NCI-H460 (cell line): ENCODE results near the gene MDK. TPM values are rescaled to one million over a fixed set of nuclear protein-coding genes. Genes with fewer than 3 reads are reported as not detected.

ENCODE experiments used
- DNase-seq: peaks from one replicate; pipeline ENCODE4 v3.0.0-alpha.2; 2016; ENCODE audit warnings: low read depth; ENCODE audit errors: extremely low read depth
- total RNA-seq: library from RNA; depleted of rRNA; stranded (reverse); fragments of >200 nt; shearing (Covaris generic); gene quantifications from 2 replicates; pipeline ENCODE4 v1.2.3, GENCODE V29; 2014

Gene MDK
- total RNA-seq, 1 experiment from 2014 or later = 22.1 TPM

DNA sequence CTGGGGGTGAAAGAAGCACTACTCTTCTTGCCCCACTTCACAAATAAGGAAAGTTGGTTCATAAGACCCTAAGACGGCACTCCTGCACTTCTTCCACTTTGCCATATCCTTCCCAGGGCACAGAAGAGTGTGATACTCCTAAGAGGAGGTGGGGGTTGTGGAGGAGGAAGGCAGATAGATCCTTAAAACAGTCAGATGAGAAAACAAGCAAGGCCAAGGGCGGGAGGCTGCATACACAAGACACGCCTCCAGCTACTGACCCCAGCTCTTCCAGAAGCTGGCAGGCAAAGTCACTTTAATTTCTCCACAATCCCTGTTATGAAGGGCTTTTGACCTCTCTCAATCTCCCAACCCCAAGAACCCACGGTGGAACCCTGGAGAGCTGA lies 11.8 kb downstream of the MDK start:
- DNase-seq = no peak

DNA sequence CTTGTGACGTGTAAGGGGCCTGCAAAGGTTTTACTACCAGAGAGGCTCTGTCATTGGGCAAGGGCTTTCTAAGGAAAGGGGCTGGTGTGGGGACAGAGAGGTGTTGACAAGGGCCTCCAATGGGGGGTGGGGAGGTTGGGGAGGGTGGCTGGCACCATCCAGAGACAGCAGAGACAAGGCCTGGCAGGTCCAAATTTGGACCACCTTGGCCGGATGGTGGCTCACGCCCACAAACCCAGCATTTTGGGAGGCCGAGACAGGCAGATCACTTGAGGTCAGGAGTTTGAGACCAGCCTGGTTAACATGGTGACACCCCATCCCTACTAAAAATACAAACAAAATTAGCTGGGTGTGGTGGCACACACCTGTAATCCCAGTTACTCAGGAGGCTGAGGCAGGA lies 12.3 kb downstream of the MDK start:
- DNase-seq = no peak

DNA sequence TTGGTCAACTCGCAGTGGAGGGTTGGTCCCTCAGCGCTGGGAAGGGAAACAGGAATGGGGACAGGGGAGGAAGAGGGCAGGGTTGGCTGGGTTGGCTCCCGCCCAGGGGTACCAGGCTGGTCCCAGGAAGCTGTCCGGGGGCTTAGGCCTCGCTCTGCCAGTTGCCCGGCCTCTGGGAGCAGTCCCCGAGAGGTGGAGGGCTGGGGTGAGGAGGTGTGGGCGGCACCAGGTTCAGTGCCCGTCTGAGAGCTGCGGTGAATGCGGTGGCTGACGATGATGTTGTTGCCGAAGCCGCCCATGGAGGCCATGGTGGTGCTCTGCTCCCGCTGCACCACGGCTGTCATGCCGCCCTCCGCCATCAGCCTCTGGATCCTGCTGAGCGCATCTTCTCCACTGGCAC lies 16.1 kb downstream of the MDK start:
- DNase-seq = no peak

DNA sequence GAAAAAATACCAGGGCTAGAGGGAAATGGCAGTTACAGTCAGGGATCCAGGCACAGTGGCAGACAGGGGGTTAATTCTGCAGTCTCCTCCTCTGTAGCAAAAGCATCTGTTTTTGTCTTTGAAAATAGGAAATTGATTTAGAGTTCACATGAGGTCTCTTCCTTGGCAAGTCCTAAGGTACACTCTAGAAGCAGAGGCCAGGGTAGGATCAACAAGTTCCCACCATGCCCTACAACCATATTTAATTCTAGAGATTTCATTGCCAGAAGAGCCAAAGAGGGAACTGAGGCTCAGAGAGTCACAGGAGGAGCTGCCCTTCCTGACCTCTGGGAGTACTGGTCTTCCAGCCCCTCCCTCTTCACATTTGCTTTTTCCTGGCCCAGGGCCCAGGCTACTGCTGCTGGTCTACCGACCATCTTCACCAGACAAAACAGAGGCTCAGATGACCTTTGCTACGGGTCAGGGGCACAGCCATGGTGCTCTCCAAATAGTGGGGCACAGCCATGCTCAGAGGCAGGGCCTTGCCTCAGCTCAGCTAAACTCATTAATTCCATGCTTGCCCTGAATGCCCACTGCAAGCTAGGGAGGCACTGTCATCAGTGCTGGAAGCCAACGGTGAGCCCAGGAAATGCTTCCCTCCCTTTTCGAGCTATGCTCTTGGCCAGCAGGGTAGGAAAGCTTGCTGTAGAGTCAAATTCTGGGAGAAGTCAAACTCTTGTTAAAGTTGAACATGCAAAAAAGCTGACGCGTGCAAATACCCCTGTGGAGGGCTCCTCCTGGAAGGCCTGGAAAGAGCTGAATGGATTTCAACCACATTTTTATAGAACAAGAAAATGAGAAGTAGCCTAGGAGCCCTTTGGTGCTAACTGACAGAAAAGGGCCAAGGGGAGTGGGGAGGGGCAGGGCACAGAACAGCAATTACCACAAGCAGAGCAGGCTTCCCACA lies 21.8 kb downstream of the MDK start:
- no peak for DNase-seq

DNA sequence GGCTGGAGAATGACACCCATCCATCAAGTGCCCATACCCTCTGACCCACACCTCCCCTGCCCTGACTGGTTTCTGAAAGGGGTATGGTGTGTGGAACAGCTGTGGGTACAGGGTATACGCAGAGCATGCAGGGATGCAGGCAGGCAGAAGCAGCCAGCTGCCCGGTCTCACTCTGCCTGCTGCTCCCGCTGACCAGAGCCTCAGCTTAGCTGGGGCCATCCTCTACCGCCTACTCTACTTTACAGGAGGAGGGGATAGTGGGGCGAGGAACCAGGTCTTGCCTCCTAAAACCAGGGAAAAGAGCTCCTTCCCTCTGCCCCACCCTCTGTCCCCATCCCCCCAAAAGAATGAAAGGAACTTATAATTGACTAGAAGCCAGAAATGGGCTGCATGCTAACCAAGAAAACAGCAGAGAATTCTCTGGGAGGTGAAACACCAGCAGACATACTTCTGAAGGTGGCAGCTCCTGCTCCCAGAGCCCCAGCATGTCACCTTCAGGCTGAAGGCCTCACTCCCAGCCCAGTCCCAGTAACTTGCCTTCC lies 23.1 kb downstream of the MDK start:
- DNase-seq = no peak

DNA sequence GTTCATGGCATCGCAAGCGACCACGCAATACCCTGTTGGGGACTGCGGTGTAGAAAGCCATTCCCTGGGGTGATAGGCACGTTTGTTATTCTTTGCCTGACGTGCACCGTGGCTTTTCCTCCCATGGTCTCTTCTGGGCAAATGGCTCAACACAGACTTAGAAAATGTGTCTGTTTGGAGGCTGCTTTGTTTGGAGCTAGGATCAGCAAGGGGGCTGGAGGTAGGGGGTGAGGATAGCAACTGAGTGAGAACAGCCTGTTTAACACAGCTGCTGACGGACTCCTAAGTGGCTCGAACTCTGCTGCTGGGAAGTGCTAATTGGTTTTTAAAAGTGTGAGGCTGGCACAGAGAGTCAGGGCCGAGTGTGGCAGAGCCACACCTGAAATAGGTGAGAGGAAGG lies 26.2 kb downstream of the MDK start:
- no peak for DNase-seq

DNA sequence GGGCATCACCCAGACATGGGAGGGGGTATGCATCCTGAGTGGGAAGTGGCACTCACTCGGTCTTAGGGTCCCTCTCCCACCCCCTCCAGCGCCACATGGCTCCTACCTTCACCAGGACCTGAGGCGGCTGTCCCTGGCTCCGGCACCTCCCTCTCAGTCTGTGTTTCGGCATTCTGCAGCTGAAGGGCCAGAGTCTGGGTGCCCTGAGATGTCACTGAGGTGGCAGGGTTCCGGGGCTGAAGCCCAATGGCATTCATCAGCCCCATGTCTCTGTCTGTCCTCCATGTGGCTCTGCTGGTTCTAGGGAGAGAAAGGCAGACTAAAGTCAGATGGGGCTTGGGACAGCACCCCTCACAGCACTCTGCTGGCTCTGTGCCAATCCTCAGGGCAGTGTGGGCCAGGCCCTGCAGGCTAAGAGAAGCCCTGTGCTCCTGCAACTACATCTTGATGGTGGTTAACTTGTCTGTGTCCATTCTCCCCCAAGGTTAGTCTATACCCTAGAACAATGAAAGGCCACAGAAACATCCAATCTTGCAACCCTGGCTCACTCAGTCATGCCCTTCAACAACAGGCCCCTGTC lies 27.0 kb downstream of the MDK start:
- DNase-seq = no peak

DNA sequence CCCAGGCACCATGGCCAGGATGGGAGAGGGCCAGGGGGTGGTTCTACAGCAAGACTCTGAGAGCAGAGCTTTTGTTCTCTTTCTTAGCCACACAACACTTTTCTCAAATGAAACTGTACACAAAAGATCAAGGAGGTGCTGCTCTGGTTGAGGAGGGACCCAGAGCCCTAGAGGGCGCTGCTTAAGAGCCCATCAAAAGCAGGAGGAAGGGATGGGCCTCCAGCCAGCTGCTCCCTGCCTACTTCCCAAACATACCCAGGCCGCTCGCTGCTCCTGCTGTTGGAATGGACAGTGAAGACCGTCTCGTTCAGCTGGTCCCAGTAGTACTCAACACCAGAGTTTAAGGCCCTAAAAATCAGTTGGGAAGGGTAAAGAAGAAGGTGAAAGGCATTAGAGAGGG lies 28.6 kb downstream of the MDK start:
- DNase-seq = no peak

DNA sequence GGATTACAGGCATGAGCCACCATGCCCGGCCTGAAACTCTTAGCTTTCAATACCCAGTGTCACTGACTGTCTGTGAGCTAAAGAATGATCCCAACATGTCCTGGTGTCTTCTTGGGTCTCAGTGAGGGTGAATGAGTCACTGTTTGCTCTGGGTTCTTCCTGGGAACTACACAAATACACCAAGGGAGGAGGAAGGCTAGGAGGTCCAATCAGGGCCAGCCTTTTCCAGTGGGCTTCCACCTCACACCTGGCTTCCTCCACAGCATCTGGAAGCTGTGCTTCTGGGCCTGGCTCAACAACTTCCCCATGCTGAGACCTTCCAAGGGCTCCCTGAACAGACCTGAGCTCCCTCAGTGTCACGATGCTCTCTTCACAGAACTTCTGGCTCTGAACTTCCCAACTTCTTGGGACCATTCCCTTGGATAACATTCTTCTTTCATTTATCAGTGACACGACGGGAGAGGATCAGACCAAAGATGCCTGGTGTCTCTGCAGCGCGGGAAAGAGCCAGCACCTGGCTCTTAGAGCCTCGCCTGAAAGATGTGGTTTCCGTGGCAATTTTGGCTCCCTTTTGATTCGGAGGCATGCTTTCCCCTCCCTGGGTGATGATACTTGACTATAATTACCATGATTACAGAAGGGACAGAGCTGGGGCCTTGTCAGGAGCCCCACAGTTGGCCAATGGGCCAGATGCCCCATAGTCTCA lies 32.4 kb downstream of the MDK start:
- DNase-seq = no peak

DNA sequence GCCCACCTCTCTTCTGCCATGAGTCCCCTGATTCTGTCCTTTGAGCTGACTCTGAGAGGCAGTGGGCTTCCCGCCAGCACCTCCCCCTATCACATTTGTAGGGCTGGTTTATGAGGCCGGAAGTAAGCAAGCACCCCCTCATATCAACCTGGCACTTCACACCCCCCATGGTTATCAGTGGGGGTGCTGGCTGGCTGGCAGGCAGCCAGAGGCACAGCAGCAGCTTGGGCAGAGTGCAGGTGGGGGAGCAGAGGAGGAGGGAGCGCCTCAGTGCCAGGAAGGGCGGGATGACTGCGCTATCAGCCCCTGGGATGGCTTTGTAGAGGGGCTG lies 33.0 kb downstream of the MDK start:
- DNase-seq = no peak

DNA sequence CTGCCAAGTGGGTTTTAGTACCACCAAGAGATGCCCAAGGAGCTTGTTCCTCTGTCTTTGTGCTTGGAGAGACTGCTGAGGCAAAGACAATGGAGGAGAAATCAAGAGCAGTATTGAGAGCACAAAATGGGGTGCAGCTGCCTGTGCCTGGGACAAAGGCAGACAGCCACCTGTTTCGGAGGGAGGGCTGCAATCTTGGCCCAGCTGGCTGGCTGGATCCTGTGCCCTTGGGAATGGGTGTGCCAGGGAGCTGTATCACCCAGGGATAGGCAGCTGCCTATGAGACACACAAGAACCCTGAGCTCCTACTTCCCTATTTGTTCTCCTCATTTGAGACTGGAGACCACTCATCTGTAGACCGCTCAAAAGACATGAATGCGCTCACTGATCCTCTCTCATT lies 33.4 kb downstream of the MDK start:
- DNase-seq = no peak

DNA sequence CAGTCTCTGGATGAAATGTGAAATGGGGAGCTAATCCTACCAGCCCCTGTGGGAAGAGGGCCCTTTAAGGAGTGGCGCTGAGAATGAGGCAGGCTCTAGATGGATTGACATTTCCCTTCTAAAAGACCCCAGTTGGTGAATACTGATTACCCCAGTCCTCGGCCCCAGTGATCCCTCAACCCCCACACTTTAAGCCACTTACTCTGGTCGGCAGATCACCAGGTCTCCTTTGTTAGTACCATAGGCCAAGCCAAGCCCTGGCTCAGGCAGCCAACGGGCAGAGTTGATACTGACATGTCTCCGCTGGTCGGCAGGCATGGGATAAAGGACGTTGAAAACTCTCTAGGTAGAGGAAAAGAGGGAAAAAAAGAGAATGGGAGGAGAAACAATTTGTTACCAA lies 36.2 kb downstream of the MDK start:
- no peak for DNase-seq

DNA sequence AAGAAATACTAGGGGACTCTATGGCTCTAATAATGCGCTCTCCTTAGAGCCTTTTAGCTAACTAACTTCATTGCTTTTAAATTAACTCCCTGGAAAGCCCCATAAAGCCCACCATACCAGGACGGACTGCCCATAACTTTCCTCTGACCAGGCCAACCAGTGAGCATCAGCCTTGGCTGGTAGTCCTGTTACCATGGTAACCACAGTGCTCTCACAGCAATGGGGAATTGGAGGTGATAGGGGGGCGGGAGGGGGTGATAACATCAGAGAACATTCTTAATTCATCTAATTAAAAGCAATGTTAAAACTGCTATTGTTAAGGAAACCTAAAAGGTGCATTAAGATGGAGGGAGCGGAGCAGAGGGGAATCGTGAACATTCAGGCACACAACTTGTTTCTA lies 37.3 kb downstream of the MDK start:
- no peak for DNase-seq

DNA sequence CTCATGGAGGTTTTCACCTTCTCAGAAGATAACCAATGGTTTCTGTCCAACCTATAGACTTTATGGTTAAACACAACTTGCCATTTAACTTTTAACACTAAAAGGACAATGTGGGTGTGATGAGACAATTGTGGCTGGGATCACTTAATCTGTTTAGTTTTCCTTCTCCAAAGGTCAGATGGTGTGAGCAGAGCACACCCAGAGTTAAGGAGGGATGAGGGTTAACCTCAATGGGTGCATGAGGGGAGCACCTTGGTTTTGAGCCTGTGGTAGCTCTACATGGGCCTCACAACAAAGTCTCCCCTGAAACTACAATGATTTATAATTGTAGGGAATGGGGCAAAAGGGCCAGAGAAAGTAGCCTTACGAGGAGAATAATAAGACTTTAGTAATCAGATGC lies 39.0 kb downstream of the MDK start:
- no peak for DNase-seq

DNA sequence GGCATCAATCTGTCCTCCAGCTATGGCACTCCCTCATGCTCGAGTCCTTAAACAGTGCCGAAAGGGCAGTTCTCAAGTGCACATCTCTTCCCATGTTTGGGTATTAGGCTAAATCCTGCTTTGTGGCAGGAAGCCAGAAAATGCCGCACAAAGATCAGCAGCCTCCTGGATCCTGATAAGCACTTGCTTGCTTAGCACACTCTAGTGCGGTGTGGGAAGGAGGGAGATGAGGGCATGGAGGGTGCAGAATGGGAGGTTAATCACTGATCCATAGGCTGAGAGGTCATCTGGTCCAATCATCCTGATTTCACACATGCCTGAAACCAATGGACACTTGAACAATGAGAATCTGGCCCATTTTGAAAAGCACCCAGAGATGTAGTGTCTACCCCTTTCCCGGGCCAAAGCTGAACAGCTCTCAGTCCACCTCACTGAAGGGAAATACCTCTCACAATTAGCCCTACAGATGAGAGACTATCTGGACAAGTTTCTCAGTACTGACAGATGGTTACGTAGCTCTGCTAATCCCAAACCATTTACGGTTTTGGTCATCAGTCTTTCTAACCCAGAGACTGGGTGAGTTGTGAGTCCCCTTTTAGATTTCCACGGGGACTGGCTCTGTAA lies 39.9 kb downstream of the MDK start:
- no peak for DNase-seq

DNA sequence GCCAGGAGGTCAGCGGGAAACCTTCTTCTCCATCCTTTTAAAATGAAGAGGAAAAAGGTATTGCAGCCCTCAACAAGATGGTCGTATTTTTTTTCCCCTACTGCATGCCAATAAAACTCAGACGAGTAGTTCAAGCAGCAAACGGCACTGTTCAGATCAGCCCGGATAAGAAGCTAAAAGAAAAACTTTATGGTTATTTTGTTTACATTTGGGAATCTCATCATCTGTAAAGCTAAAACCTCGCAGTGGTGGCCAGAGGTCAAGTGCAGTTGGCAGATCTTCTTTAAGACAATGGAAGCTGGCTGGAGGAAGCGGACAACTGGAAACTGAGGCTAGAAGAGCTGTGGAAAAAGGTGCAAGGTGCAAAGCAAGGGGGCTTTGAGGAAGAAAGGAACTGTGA lies 41.1 kb downstream of the MDK start:
- DNase-seq = no peak

DNA sequence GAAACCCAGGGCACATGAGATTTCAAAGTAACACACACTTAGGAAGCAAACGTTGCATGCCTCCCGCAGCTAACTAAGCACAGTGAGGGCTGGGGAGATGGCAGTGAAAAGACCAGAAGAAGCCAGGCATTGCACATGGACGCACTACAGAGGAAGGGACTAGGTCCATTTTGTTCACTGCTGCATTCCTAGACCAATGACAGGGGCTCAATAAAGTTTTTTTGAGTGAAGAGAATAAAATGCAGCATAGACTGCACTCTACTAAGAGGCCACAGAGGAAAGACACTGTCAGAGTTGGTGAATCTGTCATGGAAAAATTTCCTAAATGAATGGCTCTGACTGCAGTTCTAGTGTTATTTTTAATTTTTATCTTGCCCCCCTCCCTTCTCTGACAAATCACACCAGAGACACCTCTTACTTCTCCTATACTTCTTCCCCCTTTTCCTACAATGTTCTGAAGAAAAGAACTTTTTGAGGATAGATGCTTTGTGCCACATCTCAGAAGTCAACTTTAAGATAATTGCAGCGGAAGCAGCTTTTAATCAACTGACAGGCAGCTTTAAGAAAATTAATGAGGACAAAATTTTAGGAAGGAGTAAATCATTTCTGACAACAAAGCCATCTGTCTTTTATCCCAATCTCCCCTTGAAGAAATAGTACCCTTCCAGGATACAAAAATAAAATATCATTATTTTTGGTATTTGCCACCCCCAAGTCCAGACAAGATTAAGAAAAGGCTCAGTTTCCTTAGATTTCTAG lies 44.9 kb downstream of the MDK start:
- no peak for DNase-seq

DNA sequence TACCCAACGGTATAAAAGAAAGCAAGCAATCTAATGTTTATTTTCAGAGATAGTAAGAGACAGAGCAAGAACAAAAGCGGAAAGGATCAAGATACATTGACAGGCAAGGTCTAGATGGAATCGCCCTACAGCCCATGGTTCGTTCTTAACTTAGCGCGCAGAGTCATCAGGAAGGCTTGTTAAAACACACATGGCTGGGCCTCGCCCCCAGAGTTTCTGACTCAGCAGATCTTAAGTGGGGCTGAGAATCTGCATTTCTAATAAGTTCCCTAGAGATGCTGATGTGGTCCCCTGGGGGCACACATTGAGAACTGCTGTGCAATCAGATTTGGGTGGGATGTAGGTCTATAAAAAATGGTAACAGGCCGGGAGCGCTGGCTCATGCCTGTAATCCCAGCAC lies 45.9 kb downstream of the MDK start:
- DNase-seq = no peak

DNA sequence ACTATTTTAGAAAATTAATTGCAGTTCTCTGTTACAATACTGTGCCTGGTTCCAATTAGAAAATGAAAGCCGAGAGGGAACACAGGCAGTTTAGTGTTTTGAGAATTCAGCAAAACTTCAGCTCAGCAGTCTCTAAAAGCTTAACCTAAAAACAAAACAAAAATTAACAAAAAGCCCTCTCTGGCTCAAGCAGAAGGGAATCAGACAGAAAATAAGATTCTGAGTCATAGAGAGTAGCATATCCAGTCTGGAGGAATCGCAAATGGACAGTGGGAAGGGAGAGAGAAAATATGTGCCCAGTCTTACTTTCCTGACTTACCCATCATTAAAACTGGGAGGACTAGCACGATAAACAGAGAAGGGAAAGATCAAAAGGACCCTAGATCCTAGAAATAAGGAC lies 48.2 kb downstream of the MDK start:
- no peak for DNase-seq

DNA sequence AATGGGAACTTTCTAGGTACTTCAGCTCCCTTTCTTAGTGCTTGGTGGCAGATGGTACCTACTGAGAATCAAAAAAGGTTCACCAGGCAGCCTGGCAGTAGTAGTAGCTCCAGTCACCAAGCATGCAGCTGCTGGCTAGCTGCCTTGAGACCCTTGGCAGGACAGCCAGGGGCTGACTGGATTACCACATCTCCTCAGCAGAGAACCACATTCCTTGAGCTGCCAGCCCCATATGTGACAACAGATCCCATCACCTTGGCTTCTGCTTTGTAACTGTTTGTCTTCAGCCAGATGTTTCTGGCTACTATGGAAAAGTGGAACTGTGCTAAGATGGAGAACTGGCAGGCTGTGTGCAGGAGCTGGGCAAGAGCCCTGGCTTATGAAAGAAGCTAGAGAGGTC lies 49.7 kb downstream of the MDK start:
- DNase-seq = no peak
